IPS DF 4.7 (cell line): ENCODE measurements around the gene PAK5.

Experiments used
- DNase-seq: peaks from one replicate; pipeline ENCODE4 v3.0.0-alpha.2; 2013; ENCODE audit warnings: low spot score; ENCODE audit errors: extremely low read depth

Gene PAK5

GRCh38 chr20:9617940-9618339 lies 220.9 kb downstream of the PAK5 start:
- DNase-seq, result no peak

- peak; percentile 53 for DNase-seq
Observed at GRCh38 chr20:9616833-9617461, 221.9 kb downstream of the PAK5 start.

- DNase-seq, result no peak
Observed at GRCh38 chr20:9616455-9616805, 222.4 kb downstream of the PAK5 start.

GRCh38 chr20:9615766-9616454 lies 223.0 kb downstream of the PAK5 start:
- no peak for DNase-seq

GRCh38 chr20:9615118-9615517 lies 223.8 kb downstream of the PAK5 start:
- DNase-seq, result no peak

GRCh38 chr20:9613871-9614270 lies 225.0 kb downstream of the PAK5 start:
- no peak for DNase-seq

GRCh38 chr20:9611921-9612320 lies 227.0 kb downstream of the PAK5 start:
- DNase-seq, result no peak

- DNase-seq, result no peak
Observed at GRCh38 chr20:9610665-9611064, 228.2 kb downstream of the PAK5 start.

- DNase-seq, result peak; percentile 53
Observed at GRCh38 chr20:9609887-9610502, 228.9 kb downstream of the PAK5 start.

GRCh38 chr20:9608639-9609340 lies 230.1 kb downstream of the PAK5 start:
- no peak for DNase-seq

- DNase-seq, result no peak
Observed at GRCh38 chr20:9602847-9603183, 236.1 kb downstream of the PAK5 start.

- no peak for DNase-seq
Observed at GRCh38 chr20:9600562-9600961, 238.3 kb downstream of the PAK5 start.

- DNase-seq, result no peak
Observed at GRCh38 chr20:9597547-9597946, 241.3 kb downstream of the PAK5 start.

- DNase-seq, result no peak
Observed at GRCh38 chr20:9595763-9596162, 243.1 kb downstream of the PAK5 start.

- no peak for DNase-seq
Observed at GRCh38 chr20:9594284-9594875, 244.5 kb downstream of the PAK5 start.

- DNase-seq, result no peak
Observed at GRCh38 chr20:9592419-9592818, 246.5 kb downstream of the PAK5 start.

- no peak for DNase-seq
Observed at GRCh38 chr20:9591080-9591479, 247.8 kb downstream of the PAK5 start.

GRCh38 chr20:9590189-9590588 lies 248.7 kb downstream of the PAK5 start:
- no peak for DNase-seq

GRCh38 chr20:9588706-9589105 lies 250.2 kb downstream of the PAK5 start:
- no peak for DNase-seq

- no peak for DNase-seq
Observed at GRCh38 chr20:9583151-9583550, 255.7 kb downstream of the PAK5 start.

GRCh38 chr20:9582137-9582536 lies 256.7 kb downstream of the PAK5 start:
- no peak for DNase-seq

- no peak for DNase-seq
Observed at GRCh38 chr20:9581509-9581908, 257.4 kb downstream of the PAK5 start.
